Body of pancreas (tissue), 4 donors: ENCODE measurements around the gene KCNT2.

ENCODE experiments used
- POLR2A ChIP-seq, 3 donors: fragments of 450-650 bp; IDR thresholded peaks; one replicate each; pipeline ENCODE4 v1.6.1; 2016; ENCODE audit warnings: antibody characterized with exemption in 3 of 3, mild to moderate bottlenecking in 2 of 3
- TF ChIP-seq, protein P1 (sequence below), 7 experiments: fragments of 450-650 bp in 4 of 7; fragments of 200-600 bp in 3 of 7; sonication (generic) in 3 of 7; IDR thresholded peaks; one replicate each; pipeline ENCODE4 v1.5.1; 2016 to 2019; ENCODE audit warnings: antibody characterized with exemption in 7 of 7

DNA sequence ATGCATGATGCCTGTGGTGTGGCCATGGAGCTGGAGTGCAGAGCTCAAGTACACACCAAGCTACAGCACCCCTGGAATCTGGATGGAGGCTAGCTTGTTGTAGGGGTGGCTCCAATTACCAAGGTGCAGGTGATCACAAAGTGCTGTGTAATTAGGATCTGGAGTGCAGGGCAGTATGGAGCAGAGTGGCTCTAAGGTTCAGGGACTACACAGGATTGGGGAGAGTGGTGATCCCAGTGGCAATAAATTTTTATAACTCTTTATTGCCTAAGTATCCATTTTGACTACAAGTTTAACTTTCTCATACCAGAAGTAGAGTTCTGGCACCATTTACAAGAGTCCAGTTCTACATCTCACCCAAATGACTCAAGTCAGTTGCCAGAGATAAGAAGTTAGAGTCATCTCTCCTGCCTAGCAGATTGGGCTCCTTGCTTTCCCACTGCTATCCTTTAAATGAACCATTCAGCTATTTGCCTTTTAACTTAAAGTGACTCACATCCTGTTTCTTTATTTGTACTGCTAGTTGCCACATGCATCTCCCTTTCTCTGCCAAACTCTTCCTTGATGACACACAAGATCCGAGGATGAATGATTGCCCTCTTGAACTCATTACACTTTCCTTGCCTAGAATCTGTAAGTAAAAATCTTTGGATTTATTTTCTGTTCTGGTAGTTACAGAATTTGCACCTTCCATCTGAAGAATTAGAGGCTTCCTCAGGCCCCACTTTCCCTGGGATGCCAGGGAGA lies 427.2 kb downstream of the KCNT2 start:
- TF ChIP-seq POLR2A (IDR thresholded peaks at IDR 0.05), result no peak
- TF ChIP-seq, protein P1, sequence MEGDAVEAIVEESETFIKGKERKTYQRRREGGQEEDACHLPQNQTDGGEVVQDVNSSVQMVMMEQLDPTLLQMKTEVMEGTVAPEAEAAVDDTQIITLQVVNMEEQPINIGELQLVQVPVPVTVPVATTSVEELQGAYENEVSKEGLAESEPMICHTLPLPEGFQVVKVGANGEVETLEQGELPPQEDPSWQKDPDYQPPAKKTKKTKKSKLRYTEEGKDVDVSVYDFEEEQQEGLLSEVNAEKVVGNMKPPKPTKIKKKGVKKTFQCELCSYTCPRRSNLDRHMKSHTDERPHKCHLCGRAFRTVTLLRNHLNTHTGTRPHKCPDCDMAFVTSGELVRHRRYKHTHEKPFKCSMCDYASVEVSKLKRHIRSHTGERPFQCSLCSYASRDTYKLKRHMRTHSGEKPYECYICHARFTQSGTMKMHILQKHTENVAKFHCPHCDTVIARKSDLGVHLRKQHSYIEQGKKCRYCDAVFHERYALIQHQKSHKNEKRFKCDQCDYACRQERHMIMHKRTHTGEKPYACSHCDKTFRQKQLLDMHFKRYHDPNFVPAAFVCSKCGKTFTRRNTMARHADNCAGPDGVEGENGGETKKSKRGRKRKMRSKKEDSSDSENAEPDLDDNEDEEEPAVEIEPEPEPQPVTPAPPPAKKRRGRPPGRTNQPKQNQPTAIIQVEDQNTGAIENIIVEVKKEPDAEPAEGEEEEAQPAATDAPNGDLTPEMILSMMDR (IDR thresholded peaks at IDR 0.05), result no peak
